Prostate gland (tissue), 2 donors: ENCODE measurements around the gene THAP8. TPM values are rescaled to one million over a fixed set of nuclear protein-coding genes. Genes with fewer than 3 reads are reported as not detected.

Experiments
- DNase-seq: peaks from one replicate; pipeline ENCODE4 v3.0.0-alpha.2; 2019; ENCODE audit warnings: low spot score
- H3K27ac ChIP-seq, 2 donors: fragments of 200-600 bp; sonication (generic); 2 replicates each; pipeline ENCODE4 v1.5.1; 2017 to 2019
- H3K27me3 ChIP-seq: fragments of 200-600 bp; sonication (generic); replicated peaks from 2 replicates; pipeline ENCODE4 v1.5.1; 2019; ENCODE audit not compliant: insufficient read depth
- H3K36me3 ChIP-seq, 2 donors: fragments of 200-600 bp; sonication (generic); 1 replicate in 1 of 2; 2 replicates in 1 of 2; pipeline versions ENCODE4 v1.5.1 to v1.8.1; 2017 to 2019
- H3K4me1 ChIP-seq: fragments of 200-600 bp; sonication (generic); replicated peaks from 2 replicates; pipeline ENCODE4 v1.5.1; 2019
- H3K4me3 ChIP-seq, 2 donors: fragments of 200-600 bp; sonication (generic); 2 replicates each; pipeline ENCODE4 v1.5.1; 2017 to 2019
- H3K9me3 ChIP-seq: fragments of 200-600 bp; sonication (generic); 2 replicates; pipeline ENCODE4 v1.5.1; 2017
- CTCF ChIP-seq, 4 experiments: fragments of 200-600 bp in 2 of 4; fragments of 450-650 bp in 2 of 4; sonication (generic) in 2 of 4; IDR thresholded peaks; 1 replicate in 3 of 4; 2 replicates in 1 of 4; pipeline ENCODE4 v1.5.1; 2016 to 2019; ENCODE audit warnings: antibody characterized with exemption in 4 of 4, mild to moderate bottlenecking in 2 of 4, moderate library complexity in 2 of 4
- POLR2A ChIP-seq: fragments of 450-650 bp; IDR thresholded peaks from one replicate; pipeline ENCODE4 v1.6.1; 2016; ENCODE audit warnings: antibody characterized with exemption, mild to moderate bottlenecking
- POLR2AphosphoS5 ChIP-seq: sonication (generic); formaldehyde crosslinking; IDR thresholded peaks from one replicate; pipeline ENCODE4 v1.6.1; 2017; ENCODE audit warnings: antibody characterized with exemption
- WGBS: methylation state at CpG from one replicate; pipeline ENCODE4 v1.1.5; 2018; 5-methylcytosine and 5-hydroxymethylcytosine counted together
- intact Hi-C: fragments of 100-400 bp; cut with DNase I; formaldehyde crosslinking; loops from one replicate; pipeline ENCODE4 v1.14.2; 2022
- total RNA-seq, 2 donors: library from RNA; depleted of rRNA; stranded (reverse); fragments of >200 nt; gene quantifications; one replicate each; pipeline ENCODE4 v1.1.0, GENCODE V29; 2016

Gene THAP8
- total RNA-seq, 2 donors from 2014 or later = 12.0 to 21.9 TPM

DNA sequence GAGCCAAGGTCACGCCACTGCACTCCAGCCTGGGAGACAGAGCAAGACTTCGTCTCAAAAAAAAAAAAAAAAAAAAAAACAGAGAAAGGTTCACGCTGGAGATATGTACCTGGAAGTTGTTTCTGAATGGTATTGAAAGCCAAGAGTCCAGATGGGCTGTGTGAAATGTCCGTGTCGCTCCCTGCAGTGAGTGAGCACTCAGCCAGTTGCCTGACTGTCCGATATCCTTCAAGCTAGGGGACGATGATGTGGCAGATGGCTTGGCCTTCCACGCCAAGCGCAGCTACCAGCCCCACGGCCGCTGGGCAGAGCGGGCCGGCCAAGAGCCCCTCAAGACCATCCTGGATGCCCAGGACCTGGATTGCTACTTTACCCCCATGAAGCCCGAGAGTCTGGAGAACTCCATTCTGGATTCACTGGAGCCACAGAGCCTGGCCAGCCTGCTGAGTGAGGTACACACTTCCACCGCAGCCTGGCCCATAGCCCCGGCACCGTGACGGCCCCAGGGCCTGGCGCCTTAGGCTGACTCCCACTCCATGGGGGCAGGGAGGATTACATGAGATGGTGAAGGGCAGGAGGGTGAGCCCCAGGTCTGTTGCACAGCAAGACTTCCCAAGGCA, 45.2 kb upstream of the THAP8 start:
- WGBS = 84% methylated on average over 19 of the region's 19 CpGs

GRCh38 chr19:36097036-36097435, 43.0 kb upstream of the THAP8 start:
- intact Hi-C loops = no loop called here
- H3K27me3 ChIP-seq = no peaks in the 10 kb centered on the region
- no peak for DNase-seq
- H3K9me3 ChIP-seq = no peaks in the 10 kb centered on the region
- H3K36me3 ChIP-seq = no peaks in the 10 kb centered on the region
- no peaks in the 10 kb centered on the region for H3K4me1 ChIP-seq
- H3K27ac ChIP-seq = no peak overlapping the region
- H3K4me3 ChIP-seq = no peak overlapping the region
- 68% methylated on average over 6 of the region's 6 CpGs for WGBS
- TF ChIP-seq CTCF (IDR thresholded peaks at IDR 0.05) = no peak
- no peak for TF ChIP-seq POLR2A

More for the DNA sequence above, 45.2 kb upstream of the THAP8 start:
- H3K4me3 ChIP-seq = no peak overlapping the region
- H3K36me3 ChIP-seq = no peaks in the 10 kb centered on the region
- H3K27ac ChIP-seq = no peak overlapping the region
- H3K4me1 ChIP-seq = no peaks in the 10 kb centered on the region
- TF ChIP-seq POLR2AphosphoS5 (no peak), CTCF (IDR thresholded peaks at IDR 0.05) (no peak), POLR2A (no peak)
- intact Hi-C loops = no loop called here
- H3K9me3 ChIP-seq = no peaks in the 10 kb centered on the region
- no peaks in the 10 kb centered on the region for H3K27me3 ChIP-seq
- no peak for DNase-seq

- intact Hi-C loops = no loop called here
- H3K36me3 ChIP-seq = no peaks in the 10 kb centered on the region
- no peak for DNase-seq
- TF ChIP-seq CTCF (IDR thresholded peaks at IDR 0.05) (no peak), POLR2AphosphoS5 (no peak), POLR2A (no peak)
- WGBS = 73% methylated on average over 6 of the region's 6 CpGs
- no peaks in the 10 kb centered on the region for H3K27me3 ChIP-seq
- H3K4me1 ChIP-seq = no peaks in the 10 kb centered on the region
- H3K27ac ChIP-seq = no peak overlapping the region
- no peaks in the 10 kb centered on the region for H3K9me3 ChIP-seq
- no peak overlapping the region for H3K4me3 ChIP-seq
Measured at GRCh38 chr19:36093687-36094086, 39.6 kb upstream of the THAP8 start.

DNA sequence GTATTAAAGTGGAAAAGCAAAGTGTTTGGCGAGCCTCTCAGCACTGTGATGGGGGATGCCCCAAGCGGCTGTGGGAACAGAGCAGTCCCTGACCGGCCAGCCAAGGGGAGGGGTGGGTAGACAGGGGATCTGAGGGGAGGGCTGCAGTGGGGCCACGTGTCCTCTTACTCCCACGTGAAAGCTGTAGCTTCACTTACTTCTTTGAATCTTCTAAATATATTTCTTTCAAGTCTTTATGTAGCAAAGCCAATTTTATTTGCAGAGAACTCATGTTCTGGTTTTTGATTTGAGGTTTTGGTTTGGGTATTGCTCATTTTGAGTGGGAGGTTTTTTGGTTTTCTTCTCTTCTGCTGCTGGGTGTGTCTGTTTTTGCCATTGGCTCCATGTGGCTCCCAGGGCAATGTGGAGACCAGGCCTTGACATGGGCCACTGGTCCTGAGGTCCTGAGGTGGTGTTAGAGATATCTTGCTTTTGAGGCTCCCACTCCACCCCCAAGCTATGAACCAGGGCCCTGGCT, 39.1 kb upstream of the THAP8 start:
- Histone ChIP-seq H3K9me3 (no peaks in the 10 kb centered on the region), H3K4me1 (no peaks in the 10 kb centered on the region), H3K27me3 (no peaks in the 10 kb centered on the region), H3K36me3 (no peaks in the 10 kb centered on the region), H3K4me3 (no peak overlapping the region), H3K27ac (no peak overlapping the region)
- WGBS = 87% methylated on average over 5 of the region's 5 CpGs
- intact Hi-C loops = no loop called here
- TF ChIP-seq CTCF (IDR thresholded peaks at IDR 0.05) = no peak
- TF ChIP-seq POLR2A = no peak
- TF ChIP-seq POLR2AphosphoS5 = no peak
- no peak for DNase-seq

- no peaks in the 10 kb centered on the region for H3K27me3 ChIP-seq
- intact Hi-C loops = no loop called here
- TF ChIP-seq POLR2A (no peak), POLR2AphosphoS5 (no peak), CTCF (IDR thresholded peaks at IDR 0.05) (no peak)
- no peak overlapping the region for H3K27ac ChIP-seq
- H3K4me1 ChIP-seq = no peaks in the 10 kb centered on the region
- H3K36me3 ChIP-seq = no peaks in the 10 kb centered on the region
- 93% methylated on average over 7 of the region's 7 CpGs for WGBS
- no peaks in the 10 kb centered on the region for H3K9me3 ChIP-seq
- H3K4me3 ChIP-seq = no peak overlapping the region
- DNase-seq = no peak
Measured at GRCh38 chr19:36092566-36092965, 38.5 kb upstream of the THAP8 start.
